Cerebellar cortex (tissue), 1 donor: ENCODE data around the gene ZNF646.

Source experiments
- DNase-seq: peaks from one replicate; pipeline ENCODE4 v3.0.0-alpha.2; 2015; ENCODE audit warnings: low spot score

Gene ZNF646

DNA sequence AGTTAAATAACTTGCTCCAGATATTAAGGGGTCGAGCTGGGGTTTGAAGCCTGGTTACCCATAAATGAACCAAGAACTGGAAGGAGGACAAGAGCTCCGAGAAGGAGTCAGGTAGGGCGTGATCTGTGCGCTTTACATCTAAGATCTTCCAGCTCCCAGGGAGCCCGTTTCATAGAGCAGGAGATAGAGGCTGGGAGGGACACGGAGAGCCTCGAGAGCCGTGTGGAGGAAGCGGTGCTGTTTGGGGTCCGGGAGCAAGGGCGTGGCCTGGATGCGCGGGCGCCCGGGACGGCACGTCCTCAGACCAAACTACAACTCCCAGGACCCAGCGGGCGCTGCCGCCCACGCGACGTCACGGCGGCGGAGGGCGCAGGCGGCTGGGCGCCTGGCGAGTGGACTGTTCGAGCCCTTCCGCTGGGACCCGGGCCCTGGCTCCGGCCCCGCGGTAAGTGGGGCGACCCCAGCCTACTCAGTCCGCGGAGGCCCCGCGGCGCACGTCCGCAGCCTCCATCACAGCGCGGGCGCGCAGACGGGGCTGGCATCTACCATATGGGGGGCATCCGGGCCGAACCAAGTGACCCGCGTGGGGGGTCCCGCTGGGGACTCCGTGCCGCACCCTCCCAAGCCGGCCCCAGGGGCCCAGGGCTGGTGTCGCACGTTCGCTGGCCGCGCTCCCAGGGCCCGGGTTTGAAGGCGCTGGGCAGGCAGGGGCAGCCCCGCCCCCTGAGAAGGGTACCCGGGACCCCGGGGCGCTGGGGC, 34.0 kb downstream of the ZNF646 start, which contains the start of gene BCKDK:
BCKDK (plus strand) TSS at position 352 of the 759 bp plus-strand sequence. CDS start 838 bp downstream, outside the sequence.
- peak; percentile 81 for DNase-seq

- DNase-seq, result no peak
Observed at GRCh38 chr16:31108794-31109558, 34.8 kb downstream of the ZNF646 start.

- DNase-seq, result no peak
Observed at GRCh38 chr16:31109622-31110021, 35.4 kb downstream of the ZNF646 start.

DNA sequence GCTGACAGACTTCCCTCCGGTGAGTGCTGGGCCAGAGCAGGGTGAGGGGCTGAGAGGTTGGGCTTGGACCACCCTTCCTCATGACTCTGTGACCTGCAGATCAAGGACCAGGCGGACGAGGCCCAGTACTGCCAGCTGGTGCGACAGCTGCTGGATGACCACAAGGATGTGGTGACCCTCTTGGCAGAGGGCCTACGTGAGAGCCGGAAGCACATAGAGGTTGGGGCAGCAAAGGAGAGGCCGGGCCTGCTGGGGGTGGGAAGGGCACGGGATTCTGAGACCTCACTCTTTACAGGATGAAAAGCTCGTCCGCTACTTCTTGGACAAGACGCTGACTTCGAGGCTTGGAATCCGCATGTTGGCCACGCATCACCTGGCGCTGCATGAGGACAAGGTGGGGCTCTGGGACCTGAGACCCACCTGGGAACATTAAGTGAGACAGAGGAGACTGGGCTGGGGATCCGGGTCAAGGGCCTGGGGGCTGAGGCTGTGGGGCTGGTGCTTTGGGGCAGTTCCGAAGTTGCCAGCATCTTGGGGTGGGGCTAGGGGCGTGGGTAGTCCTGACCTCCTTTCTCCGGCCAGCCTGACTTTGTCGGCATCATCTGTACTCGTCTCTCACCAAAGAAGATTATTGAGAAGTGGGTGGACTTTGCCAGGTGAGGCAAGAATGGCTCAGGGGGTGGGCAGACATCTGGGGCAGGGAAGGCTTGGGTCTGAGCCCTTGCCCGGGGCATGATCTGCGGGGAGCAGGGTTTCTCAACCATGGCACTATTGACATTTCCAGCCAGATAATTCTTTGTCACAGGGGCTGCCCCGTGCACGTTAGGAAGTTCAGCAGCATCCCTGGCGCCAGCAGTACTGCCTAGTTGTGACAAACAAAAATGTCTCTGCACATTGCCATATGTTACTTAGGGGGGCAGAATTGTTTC, 36.1 kb downstream of the ZNF646 start:
- no peak for DNase-seq

DNA sequence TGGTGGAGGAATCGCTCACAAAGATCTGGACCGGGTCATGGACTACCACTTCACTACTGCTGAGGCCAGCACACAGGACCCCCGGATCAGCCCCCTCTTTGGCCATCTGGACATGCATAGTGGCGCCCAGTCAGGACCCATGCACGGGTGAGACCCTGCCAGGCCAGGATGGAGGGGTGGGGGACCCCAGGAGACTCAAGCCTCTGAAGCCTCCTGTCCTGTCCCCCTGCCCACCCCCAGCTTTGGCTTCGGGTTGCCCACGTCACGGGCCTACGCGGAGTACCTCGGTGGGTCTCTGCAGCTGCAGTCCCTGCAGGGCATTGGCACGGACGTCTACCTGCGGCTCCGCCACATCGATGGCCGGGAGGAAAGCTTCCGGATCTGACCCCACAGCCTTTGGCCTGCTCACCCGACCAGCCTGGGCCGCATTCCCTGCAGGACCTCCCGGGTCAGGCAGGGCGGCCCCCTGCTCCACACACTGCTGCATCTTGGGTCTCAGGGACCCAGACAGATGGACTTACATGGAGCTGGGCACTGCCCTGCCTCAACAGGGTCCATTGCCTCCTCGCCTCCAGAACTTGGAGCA, 37.8 kb downstream of the ZNF646 start:
- no peak for DNase-seq

DNA sequence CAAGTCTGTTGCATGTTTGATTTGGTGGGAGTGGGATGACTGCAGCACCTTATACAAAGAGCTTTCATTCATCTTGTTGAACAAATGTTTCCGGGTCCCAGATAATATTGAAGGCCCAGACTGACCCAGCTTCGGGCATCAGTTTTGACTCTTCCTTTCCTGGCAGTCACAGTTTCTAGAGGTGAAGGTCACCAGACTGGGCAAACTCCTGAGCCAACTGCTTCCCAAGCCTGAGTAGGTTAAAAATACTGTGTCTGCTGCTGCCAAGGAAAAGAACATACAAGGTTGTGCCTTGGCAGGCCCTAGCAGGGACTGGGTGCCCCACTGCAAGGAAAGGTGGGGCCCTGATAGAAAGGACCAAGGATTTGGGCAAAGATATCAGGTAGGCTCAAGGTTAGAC, 38.5 kb downstream of the ZNF646 start:
- DNase-seq, result no peak

DNA sequence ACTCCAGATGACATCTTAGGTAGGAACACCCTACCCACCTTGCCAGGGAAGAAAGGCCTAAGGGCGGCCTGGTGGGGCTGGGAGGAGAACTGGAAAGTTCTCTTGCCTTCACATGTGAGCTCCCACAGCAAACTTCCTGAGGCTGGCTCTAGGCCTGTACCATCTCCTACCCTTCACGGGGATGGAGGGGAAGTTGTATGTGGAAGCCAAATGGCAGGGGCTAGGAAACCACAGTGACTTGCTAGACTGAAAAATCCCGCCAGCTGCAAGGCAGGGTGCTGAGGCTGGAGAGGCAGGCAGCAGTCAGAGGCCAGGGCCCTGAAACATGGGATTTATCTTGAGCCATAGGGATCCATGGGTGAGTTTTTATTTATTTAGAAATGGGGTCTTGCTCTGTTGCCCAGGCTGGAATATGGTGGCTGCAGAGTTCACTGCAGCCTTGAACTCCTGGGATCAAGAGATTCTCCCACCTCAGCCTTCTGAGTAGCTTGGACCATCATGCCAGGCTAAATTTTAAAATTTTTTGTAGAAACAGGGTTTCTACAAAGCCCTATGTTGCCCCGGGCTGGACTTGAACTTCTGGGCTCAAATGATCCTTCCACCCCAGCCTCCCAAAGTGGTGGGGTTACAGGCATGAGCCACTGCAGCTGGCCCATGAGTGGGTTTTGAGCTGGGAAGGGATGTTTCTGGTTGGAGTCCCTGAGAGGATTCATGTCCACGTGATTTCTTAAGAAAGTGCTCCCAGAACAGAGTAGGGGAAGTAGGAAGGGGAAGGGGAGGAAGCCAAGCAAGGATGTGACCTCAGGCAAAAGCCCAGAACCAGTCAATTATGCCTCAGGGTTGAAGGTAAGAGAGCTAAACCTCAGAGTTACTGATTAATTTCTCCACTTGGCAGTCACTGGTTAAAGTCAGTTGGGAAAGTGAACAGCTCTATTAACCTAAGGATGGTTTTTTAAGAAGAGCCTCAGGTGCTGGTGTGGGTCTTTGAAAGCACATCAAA, 39.2 kb downstream of the ZNF646 start:
- no peak for DNase-seq

DNA sequence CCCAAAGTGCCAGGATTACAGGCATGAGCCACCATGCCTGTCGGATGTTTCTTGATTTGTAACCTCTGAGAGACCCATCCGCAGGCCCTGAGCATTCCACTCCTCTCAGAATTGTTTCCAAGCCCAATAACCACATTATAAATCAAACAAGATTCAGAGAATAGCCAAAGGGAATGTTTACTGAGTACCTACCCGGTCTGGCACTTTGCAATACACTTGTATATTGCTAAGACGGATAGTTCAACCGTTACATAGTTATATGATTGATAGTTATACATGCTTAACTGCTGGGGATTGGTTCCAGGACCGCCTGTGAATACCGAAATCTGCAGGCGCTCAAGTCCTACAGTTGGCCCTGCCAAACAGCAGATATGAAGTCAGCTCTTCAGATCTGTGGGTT, 40.2 kb downstream of the ZNF646 start:
- DNase-seq, result no peak

DNA sequence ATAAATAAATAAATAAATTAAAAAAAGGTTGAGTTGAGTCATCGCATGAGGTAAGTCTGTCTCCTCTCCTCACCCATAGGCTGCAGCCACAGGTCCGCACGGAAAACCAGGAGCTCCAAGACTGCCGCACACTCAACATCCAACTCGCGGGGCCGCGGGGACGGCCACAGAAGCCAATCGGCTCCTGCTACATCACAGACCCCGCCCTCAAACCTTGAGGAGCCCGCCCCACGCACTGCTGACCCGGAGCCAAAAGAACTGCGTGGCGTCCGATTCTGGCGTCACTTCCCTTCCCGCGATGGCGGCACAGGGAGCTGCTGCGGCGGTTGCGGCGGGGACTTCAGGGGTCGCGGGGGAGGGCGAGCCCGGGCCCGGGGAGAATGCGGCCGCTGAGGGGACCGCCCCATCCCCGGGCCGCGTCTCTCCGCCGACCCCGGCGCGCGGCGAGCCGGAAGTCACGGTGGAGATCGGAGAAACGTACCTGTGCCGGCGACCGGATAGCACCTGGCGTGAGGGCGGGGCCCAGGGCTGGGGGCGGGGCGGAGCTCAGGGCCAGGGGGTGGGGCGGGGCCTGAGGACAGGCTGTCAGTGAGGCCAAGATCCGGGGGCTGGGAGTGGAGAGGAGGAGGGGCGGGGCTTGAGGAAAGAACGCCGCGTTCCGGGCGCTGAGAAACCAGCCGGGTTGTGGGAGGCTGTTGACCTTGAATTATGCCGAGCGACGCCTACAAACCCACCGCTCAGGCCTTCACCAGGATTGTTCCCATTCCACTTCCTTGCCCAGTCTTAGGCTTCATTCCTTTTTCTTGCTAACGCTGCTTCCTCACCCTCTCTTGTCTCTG, 43.4 kb downstream of the ZNF646 start, which contains the start of gene KAT8:
KAT8 (plus strand) TSS at position 281 of the 839 bp plus-strand sequence; CDS start at position 299, 18 bp downstream.
- DNase-seq, result peak; percentile 99

DNA sequence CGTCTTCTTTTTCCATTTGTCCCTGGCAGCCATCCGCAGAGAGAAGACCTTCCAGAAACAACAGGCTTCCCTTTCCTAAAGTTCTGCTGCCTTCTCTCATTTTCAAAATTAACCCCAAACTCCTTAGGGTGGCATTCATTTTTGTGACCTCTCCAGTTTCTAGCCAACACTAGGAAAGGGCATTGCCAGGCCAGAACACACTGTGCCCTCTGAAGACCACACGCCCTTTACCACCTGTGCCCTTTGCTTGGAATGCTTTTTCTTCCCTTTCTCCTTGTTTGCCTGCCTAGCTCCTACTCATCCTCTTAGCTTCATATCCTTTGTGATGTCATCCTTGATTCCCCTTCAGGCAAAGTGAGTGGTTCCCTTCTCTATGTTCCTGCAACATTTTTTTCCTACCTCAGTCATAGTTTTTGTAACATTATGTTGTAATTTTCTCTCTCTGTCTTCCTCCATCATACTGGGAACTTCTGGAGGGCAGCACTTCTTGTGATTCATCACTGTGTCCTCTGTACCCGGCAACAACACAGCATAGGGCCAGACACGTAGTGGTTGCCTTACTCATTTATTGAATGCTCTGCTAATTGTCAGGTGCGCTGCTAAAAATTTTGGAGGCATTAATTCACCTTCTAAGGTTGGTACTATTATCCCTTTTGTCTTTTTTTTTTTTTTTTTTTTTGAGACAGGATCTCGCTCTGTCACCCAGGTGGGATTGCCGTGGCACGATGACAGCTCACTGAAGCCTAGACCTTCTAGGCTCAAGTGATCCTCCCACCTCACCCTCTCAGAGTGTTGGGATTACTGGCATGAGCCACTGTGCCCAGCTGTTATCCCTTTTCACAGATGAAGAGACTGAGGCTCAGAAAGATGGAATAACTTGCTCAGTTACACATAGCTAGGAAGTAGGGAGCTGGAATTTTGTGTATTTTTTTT, 44.3 kb downstream of the ZNF646 start:
- DNase-seq, result no peak

DNA sequence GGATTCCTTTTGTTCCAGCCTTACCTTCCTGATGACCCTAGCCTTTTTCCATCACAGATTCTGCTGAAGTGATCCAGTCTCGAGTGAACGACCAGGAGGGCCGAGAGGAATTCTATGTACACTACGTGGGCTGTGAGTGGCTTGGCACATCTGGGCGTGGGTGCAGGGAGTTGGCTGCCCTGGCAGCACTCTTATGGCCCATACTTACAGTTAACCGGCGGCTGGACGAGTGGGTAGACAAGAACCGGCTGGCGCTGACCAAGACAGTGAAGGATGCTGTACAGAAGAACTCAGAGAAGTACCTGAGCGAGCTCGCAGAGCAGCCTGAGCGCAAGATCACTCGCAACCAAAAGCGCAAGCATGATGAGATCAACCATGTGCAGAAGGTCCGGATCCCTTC, 45.9 kb downstream of the ZNF646 start:
- no peak for DNase-seq

GRCh38 chr16:31125844-31126243, 51.6 kb downstream of the ZNF646 start:
- no peak for DNase-seq

GRCh38 chr16:31127182-31127581, 53.0 kb downstream of the ZNF646 start:
- no peak for DNase-seq

DNA sequence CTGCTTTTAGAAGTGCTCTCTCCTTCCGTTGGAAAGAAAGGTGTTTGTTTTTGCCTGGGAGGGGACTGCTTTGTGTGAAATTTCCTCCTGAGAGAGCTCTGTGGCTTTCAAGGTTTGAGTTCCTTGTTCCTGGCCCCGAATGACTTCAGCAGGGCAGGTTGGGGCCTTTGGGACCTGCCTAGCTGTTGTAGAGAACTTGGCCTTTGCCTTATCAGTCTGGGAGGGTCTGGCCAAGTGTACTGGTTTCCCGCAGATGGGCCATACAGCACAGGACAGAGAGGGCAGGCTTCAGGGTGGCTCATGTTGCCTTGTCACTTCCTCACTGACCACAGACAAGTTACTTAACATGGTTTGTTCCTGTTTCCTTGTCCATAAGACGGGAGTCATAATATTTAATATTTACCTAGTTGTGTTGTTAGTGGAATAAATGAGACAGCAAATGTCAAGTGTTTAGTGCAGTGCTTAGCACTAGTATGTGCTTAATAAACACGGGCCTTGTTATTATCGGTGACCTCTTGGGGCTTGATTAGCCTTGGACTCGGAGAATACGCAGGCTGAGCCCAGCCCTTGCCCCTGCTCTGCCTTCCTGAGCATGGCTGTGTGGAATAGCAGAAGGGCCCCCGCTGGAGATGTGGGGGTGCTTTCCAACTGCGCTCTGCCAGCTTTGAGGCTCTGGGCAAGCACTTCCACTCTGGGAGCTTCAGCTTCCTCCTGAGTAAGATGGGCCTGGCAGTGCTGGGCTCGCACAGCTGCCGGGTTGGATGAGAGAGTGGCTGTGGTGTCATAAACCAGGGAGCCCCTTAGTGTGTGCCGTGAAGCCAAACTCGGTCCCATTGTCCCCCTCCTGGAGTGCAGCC, 54.7 kb downstream of the ZNF646 start:
- no peak for DNase-seq

DNA sequence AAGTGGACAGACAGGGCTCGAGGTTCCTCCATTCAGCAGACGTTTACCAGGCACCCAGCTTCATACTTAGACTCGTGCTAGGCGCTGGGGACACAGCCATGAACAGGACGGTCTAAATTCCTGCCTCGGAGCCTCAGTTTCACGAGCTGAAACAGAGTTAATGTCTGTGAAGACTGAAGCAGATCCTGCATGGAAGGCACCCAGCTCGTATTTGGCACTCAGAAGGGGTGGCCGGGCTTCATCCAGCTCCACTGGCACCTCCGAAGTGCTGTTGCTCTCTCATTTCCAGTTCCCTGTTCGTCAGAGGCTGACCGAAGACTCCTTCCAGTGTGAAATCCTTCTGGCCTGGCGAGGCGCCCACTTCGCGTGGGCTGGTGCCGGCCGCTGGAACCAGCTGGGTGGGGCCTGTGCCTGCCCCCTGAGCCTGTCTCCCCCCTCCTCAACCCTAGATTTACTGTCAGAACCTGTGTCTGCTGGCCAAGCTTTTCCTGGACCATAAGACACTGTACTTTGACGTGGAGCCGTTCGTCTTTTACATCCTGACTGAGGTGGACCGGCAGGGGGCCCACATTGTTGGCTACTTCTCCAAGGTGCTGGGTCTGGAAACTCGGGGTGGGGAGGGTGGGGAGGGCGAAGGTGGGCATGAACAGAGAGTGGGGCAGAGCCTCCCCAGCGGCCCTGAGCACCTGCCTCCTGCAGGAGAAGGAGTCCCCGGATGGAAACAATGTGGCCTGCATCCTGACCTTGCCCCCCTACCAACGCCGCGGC, 55.5 kb downstream of the ZNF646 start:
- DNase-seq, result no peak

DNA sequence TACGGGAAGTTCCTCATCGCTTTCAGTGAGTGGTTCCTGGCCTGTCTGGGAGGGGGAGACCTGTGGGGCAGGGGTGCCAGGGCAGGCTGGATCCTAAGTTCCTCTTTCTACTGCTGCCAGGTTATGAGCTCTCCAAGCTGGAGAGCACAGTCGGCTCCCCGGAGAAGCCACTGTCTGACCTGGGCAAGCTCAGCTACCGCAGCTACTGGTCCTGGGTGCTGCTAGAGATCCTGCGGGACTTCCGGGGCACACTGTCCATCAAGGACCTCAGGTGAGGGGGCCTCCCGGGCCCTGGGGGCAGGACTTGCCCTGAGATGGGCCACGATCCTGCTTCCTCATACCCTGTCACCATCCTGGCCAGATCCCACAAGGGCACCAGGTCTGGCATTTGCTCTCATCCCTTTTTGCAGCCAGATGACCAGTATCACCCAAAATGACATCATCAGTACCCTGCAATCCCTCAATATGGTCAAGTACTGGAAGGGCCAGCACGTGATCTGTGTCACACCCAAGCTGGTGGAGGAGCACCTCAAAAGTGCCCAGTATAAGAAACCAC, 56.2 kb downstream of the ZNF646 start:
- DNase-seq, result no peak
